ENCODE data around the gene C2orf76.

- TF ChIP-seq CTCF (IDR thresholded peaks at IDR 0.05; ENCODE audit: insufficient read depth, low read length), result no peak
- no peak for TF ChIP-seq POLR2AphosphoS5 (IDR thresholded peaks at IDR 0.05; ENCODE audit: low read depth)
Observed at GRCh38 chr2:119260646-119261492, 105.8 kb downstream of the C2orf76 start.
